Astrocyte (in vitro differentiated cells and primary cell): Measurements from ENCODE around the gene RFLNA.
A peak's percentile ranks its signal among the peaks of the same experiment; 100 is the strongest.

Experiments
- CTCF ChIP-seq: IDR thresholded peaks from 2 replicates; pipeline ENCODE4 v1.5.1; 2011; ENCODE audit warnings: low read depth, mild to moderate bottlenecking, inconsistent platforms, low read length, moderate library complexity; ENCODE audit not compliant: insufficient read depth
- EZH2 ChIP-seq: IDR thresholded peaks from 2 replicates; pipeline ENCODE4 v1.6.1; 2012; ENCODE audit warnings: mild to moderate bottlenecking, low read length, inconsistent platforms; ENCODE audit not compliant: insufficient read depth

- TF ChIP-seq CTCF (peak; percentile 10), EZH2 (no peak)
Observed at GRCh38 chr12:124347805-124348658, 53.1 kb downstream of the RFLNA start.
